Measurements from ENCODE around the gene LEFTY2.
"Not testable (repeated sequence)": the region's sequence is repeated elsewhere in the genome, so short reads cannot be mapped to it uniquely, and the experiment has no call there.

LEFTY2 gene, protein sequence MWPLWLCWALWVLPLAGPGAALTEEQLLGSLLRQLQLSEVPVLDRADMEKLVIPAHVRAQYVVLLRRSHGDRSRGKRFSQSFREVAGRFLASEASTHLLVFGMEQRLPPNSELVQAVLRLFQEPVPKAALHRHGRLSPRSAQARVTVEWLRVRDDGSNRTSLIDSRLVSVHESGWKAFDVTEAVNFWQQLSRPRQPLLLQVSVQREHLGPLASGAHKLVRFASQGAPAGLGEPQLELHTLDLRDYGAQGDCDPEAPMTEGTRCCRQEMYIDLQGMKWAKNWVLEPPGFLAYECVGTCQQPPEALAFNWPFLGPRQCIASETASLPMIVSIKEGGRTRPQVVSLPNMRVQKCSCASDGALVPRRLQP
- 0 reads per million in 2 experiments for total RNA-seq

DNA sequence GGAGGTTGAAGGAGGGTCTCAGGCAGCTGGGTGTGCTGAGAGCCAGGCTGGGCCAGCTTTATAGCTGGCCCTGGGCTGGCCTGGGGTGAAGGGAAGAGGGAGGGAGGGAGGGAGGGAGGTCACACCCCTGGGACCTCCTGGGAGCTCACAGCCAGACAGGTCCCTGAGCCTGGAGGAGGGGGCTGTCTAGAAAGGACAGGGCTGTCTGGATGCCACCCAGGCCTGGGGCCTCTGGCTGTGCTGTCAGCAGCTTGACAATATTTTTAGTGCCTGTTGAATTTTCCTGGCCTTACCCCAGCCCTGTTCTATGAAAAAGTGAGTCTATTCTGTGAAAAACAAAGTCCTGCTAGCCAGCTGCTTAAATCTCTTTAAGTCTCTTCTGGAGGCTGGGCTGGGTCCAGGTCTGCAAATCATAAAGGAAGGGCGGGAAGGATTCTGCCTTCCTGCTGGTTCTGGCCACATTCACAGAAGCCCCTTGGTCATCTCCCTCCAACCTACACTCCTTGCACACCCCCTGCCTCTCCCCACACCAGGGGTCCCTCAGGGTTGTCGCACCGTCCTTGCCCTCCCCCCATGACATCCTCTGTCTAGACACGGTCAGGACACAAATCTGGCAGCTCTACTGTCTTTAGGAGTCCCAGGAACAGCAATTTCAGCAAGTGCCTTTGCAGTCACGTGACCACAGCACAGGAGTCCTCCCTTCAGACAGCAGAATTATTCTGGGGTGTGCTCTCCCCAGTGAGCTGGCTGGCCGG, at the start of gene LEFTY2:
Gene LEFTY2, minus strand, starts transcription at position 34 of the 755 bp plus-strand sequence. CDS start 80 bp downstream, outside the sequence.
- DNase-seq (ENCODE audit: low read depth): no peak

DNA sequence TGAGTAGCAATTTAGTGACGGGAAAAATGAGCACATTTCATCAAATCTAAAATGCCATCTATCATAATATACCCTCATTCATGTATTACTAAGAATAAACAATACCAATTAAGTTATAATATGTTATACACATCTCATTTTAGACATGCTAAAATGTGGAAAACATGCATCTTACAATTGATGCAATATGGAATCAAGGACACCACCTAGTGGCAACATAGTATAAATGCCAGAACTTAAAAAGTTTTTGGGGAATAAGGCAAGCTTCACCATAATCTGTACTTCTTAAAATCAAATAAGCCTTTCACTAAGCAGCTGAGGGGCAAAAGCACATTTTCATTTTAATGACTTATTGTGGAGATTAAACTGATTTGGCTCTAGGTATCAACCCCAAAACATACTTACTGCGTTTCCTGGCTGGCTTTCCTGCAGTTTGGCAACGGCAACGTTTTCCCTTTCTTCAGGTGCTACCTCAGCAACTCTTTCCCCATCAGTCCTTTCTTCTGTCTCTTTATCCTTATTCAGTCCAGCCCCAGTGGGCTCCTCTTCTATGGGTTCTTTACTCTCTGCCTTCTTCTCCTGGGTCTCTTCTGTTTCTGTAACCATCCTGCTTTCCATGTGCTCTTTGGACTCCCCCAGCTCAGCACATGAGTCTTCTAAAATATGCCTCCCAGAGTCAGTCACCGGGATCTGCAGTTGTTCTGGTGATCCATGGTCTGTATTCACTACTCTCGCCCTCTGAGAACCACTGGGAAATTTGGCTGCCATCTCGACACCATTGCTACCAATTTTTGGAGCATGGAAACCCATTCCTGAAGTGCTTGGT, 46.7 kb upstream of the LEFTY2 start:
- DNase-seq (ENCODE audit: low read depth): no peak

DNA sequence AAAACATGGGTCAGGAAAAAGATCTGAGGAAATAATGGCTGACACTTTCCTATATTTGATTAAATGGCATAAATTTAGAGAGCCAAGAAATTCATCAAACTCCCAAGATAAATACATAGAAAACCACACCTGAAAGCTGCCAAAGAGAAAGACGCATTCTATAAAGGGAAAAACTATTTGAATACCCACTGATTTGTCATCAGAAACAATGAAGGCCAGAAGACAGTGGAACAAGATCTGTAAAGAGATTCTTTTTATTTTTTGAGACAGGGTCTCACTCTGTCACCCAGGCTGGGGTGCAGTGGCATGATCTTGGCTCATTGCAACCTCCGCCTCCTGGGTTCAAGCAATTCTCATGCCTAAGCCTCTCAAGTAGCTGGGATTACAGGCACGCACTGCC, 40.7 kb upstream of the LEFTY2 start:
- no peak for DNase-seq (ENCODE audit: low read depth)

DNA sequence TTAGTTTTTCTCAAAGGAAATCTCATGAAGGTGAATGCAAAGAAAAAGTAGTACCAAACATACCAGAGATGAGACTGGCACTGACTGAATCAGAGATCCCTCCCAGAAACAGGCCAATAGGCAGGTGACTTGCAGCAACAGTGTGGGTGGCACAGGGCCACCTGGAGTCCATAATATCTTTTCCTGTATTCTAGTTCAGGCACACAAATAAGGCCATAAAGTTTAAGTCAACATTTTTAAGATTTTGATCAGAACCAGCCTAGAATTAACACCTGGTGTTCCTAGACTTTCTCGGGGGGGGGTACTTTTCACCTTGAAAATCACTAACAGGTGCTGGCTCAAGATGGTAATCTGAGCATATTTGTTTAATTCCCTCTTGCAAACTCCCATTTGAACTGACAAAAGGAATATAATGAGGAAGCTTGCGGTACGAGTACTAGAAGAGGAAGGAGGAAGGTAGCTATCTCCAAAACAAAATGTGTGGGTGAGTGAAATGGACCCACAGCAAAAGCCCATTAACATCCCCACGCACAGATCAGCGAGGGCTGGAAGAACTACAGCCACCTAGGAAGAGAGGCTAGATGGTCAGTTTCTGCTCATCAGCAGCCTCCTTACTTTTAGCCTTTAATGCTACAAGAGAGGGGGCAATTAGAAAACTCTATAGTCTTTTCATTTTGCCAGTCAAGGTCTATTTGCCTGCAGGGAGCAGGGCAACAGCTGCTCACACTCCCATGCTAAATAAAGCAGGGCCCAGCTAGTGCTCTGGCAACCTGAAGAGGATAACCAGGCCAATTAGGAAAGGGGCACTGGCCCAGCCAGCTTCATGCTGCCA, 39.2 kb upstream of the LEFTY2 start:
- DNase-seq (ENCODE audit: low read depth): no peak

DNA sequence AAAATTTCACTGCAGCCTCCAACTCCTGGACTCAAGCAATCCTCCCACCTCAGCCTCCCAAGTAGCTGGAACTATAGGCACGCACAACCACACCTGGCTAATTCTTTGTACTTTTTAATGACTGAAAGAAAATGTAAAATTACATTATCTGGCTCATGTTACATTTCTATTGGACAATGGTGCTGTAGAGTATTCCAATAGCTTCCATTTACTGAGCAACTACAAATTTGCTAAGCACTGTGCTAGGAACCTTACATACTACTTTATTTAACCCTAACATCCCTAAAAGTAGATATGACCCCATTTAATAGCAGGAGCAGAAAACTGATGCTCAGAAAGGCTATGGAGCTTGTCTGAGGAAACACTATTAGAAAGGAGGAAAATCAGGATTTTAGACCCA, 38.4 kb upstream of the LEFTY2 start:
- no peak for DNase-seq (ENCODE audit: low read depth)

DNA sequence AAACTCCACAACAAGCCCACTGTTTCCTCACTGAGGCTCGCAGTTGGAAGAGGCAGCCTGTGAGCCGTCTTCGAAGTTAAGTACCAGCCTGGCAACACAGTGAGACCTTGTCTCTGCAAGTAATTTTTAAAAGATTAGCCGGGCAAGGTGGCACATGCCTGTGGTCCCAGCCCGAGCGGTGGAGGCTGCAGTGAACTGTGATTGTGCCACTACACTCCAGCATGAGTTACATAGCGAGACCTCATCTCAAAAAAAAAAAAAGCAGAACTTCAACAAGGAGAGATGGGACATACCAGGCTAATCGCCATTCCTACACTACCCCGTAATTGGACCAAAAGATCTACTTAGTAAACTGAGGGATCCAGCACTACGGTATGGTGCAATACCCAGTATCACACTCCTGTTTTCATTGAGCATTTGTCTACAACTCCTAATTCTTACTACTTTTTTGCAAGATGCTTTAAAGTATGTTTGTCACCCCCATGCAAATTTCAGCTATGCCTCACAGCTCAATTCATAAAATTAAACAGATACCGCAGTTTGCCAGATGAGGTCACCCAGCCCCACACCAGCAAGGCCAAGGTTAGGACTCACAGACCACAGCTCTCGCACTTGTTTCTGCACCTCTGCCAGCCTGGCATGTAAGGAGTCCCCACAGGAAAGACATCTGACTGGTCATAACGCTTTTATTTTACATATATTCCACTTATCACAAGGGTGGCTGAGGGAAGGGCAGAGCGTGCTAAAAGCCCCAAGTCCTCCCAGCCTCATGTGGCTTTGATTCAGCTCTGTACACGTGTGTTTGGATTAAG, 37.1 kb upstream of the LEFTY2 start:
- DNase-seq (ENCODE audit: low read depth): no peak

DNA sequence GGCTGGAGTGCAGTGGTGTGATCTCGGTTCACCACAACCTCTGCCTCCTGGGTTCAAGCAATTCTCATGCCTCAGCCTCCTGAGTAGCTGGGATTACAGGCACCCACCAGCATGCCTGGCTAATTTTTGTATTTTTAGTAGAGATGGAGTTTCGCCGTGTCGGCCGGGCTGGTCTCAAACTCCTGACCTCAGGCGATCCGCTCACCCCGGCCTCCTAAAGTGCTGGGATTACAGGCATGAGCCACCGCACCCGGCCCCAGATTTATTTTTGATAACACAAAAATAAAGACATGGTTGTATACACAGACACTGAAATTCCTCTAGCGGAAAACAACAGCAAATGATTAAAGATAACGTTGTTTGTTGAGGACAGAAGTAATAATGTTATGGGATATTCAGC, 34.1 kb upstream of the LEFTY2 start:
- DNase-seq (ENCODE audit: low read depth): not testable (repeated sequence)

DNA sequence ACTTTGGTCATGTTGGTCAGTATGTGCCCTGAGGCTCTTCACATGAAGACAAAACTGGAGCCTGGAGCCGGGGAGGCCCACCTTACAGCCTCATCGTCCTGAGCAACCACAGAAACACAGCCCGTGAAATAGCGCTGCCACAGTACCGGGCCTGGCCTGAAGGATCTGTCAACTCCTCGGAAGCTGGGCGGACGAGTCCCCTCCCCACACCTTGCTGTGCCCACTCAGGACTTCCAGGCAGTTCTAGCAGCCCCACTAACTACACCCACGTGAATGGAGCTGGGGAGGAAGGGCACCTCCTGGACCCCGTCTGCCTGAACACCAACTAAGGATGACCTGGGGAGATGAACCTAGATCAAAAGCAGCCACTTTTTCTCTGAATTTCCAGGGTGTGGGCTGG, 33.4 kb upstream of the LEFTY2 start:
- no peak for DNase-seq (ENCODE audit: low read depth)

DNA sequence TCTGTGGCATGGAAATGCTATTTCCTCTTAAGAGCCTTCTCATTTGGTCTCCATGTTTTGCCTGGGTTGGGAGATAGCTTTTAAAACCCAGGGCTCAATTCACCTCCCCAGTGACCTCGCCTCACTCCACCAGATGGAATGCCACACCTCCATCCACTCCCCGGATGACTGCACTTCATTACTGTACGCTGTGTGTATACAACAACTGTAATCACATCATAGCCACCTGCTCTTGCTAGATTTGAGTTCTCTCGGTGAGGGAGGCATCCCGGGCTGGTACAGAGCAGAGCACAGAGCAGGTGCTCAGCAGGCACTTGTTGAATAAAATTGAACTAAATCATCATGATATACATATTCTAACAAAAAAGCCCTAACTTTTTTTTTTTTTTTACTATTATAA, 32.1 kb upstream of the LEFTY2 start:
- no peak for DNase-seq (ENCODE audit: low read depth)

DNA sequence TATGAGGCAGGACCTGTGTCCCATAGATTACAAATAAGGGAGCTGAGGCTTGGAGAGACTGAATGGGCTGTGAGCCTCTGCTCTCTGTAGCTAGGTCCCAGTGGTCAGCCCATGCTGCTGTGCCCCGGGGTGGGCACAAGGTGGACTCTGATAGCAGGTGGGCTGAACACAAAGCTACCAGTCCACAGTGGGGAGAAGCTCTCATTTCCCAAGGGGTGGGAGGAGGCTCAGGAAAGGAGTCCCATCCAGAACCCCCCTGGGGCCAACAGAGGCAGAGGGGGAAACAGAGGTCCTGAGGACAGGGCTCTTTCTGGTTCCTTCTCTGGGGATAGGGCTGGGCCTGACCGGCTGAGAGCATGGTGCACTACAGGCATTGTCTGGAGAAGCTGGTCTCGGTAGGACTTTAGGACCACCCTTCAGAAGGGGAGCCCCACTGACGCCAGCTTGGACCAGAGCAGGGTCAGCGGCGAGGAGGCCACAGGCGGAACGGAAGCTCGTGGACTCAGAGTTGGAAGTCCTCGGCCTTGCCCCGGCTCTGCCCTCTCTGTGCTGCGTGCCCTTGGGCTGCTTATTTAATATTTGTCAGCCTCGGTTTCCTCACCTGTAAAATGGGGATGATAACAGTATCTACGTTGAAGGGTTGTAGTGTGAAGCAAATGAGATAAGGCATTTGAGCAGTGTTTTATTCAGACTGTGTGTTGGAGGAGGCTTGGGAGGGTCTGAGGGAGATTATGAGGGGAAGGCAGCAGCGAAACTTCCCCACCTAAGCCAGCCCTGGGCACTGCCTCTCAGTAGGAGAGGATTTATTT, 31.5 kb upstream of the LEFTY2 start:
- DNase-seq (ENCODE audit: low read depth): no peak

DNA sequence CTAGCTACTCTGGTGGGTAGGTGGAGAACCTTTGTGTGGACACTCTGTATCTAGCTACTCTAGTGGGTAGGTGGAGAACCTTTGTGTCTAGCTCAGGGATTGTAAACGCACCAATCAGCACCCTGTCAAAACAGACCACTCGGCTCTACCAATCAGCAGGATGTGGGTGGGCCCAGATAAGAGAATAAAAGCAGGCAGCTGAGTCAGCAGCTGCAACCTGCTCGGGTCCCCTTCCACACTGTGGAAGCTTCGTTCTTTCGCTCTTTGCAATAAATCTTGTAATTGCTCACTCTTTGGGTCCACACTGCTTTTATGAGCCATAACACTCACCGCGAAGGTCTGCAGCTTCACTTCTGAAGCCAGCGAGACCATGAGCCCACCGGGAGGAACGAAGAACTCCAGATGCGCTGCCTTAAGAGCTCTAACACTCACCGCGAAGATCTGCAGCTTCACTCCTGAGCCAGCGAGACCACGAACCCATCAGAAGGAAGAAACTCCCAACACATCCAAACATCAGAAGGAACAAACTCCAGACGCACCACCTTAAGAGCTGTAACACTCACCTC, 29.7 kb upstream of the LEFTY2 start:
- DNase-seq (ENCODE audit: low read depth): not testable (repeated sequence)

DNA sequence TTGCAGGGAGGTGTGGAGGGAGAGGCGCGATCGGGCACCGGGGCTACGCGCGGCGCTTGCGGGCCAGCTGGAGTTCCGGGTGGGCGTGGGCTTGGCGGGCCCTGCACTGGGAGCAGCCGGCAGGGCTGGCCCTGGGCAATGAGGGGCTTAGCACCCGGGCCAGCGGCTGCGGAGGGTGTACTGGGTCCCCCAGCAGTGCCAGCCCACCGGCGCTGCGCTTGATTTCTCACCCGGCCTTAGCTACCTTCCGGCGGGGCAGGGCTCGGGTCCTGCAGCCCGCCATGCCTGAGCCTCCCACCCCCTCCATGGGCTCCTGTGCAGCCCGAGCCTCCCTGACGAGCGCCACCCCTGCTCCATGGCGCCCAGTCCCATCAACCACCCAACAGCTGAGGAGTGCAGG, 28.7 kb upstream of the LEFTY2 start:
- not testable (repeated sequence) for DNase-seq (ENCODE audit: low read depth)

DNA sequence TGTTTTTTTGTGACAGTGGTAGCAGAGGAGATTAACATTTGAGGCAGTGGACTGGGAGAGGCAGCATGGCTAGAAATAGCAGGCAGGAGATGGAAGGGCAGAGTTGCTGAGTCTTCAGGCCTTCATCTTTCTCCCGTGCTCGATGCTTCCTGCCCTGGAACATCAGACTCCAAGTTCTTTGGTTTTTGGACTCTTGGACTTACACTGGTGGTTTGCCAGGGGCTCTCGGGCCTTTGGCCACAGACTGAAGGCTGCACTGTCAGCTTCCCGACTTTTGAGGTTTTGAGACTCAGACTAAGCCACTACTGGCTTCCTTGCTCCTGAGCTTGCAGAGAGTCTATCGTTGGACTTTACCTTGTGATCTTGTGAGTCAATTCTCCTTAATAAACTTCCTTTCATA, 24.2 kb upstream of the LEFTY2 start:
- DNase-seq (ENCODE audit: low read depth): no peak

DNA sequence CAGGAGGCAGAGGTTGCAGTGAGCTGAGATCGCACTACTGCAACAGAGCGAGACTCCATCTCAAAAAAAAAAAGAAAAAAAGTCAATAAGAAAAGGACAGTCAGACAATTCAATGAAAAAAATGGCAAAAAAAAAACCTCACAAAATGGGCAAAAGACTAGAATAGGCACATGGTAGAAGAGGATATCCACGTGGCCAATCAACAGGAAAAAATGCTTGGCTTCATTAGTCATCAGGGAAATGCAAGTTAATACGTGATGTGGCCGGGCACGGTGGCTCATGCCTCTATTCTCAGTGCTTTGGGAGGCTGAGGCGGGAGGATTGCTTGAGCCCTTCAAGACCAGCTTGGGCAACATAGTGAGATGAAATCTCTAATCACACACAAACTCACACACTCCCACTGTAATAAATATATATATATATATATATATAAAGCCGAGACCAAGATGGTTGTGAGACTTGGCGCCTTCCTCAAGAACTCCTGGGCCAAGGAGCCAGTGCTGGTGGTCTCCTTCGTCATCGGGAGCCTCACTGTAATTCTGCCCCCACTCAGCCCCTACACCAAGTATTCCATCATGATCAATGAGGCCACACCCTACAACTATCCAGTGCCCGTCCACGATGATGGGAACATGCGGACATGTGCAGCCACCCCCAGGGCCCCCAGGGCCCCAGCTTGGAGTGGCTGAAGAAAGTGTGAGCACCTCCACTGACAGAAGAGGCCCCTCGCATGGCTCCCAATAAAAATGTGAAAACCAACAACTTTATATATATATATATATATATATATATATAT, 22.9 kb upstream of the LEFTY2 start:
- DNase-seq (ENCODE audit: low read depth): no peak

DNA sequence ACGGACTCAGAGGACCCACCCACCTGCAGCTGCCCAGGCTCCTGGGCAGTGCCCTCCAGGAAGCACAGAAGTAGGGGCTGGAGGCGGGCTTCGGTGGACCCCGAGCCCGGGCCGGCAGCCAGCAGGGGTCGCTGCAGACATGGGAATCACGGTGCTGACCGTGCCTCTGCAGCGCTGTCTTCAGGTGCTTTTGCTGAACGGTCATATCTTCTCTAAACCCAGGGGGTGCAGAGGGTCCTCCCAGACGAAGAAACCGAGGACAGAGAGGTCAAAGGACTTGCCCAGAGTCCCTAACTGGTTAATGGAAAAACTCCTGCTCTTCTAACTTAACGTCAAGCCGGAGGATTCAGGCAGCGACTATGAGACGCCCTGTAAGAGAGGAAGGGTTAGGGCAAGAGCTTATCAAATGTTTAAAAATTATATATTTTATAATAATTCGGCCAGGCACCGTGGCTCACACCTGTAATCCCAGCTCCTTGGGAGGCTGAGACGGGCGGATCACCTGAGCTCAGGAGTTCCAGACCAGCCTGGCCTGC, 21.5 kb upstream of the LEFTY2 start:
- peak; percentile 31 for DNase-seq (ENCODE audit: low read depth)

DNA sequence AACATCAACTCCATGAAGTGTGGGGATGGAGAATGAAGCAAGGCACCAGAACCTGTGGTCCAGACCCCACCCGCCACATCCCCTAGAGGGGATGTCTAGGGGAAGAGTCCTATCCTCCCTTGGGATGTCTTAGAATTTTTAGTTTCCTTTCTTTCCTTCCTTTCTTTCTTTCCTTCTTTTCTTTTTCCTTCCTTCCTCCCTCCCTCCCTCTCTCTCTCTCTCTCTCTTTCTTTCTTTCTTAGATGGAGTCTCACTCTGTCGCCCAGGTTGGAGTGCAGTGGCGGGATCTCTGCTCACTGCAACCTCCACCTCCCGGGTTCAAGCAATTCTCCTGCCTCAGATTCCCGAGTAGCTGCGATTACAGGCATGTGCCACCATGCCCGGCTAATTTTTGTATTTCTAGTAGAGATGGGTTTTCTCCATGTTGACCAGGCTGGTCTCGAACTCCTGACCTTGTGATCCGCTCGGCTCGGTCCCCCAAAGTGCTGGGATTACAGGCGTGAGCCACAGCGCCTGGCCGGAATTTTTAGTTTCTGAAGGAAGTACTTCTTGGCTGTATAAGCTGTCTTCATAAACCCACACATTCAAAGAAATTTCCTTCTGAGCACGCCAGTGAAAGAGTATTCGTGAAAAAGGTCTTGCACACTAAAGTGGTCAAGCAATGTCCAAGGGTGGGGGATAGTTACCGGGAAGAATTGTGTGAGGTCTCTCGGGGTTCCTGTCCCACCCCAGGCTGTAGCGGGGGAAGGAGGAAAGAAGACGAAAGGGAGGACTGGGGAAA, 20.8 kb upstream of the LEFTY2 start:
- no peak for DNase-seq (ENCODE audit: low read depth)

DNA sequence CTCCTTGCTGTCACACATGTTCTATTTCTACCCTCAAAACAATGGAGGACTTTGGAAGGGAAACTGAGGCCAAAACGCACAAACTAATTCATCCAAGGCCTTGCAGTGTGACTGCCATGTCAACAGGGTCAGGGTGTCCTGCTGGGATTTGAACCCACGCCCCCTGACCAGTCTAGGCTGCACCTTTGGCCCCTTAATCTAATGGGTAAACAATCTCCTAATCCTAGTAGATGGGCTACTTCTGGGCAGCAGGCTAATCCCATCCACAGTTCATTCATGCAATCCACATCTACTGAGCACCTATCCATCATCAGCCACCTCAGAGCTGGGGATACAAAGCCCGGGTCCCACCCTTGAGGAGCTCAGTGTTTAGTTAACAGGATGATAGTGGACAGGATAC, 17.0 kb upstream of the LEFTY2 start:
- DNase-seq (ENCODE audit: low read depth): no peak

DNA sequence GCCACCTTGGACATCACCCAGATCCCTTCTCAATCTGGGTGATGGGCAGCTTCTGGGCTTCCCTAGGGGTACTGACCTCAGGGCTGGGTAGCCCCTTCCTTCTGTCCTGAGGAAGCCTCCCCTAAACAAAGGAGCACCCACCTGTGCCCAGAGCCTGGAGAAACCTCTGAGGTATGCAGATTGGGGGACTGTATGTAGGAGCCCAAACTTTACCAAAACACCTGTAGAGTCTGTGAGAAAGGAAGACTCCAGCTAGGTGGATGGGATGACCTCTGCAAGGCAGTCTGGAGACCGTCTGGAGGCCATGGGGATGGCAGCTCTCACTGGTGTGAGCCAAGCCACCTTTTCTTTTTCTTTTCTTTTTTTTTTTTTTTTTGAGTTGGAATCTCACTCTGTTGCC, 13.7 kb upstream of the LEFTY2 start:
- no peak for DNase-seq (ENCODE audit: low read depth)
